Right hindlimb (tissue), 1 donor: Measurements from ENCODE around the gene FBXL4.
A peak's percentile ranks its signal among the peaks of the same experiment; 100 is the strongest.

Source experiments
- DNase-seq: peaks from one replicate; pipeline ENCODE4 v3.0.0-alpha.2; 2018

Gene FBXL4

GRCh38 chr6:98824162-98824901 is 123.4 kb downstream of the FBXL4 start:
- DNase-seq, result peak; percentile 21

GRCh38 chr6:98823428-98824161 is 124.2 kb downstream of the FBXL4 start:
- DNase-seq, result no peak

- no peak for DNase-seq
These were observed 125.9 kb downstream of the FBXL4 start for GRCh38 chr6:98821756-98822405.
